CD4-positive, alpha-beta T cell treated with Interleukin-1 beta for 1 hour (primary cell): Measurements from ENCODE around the gene ELAVL2.
"Not testable (repeated sequence)": the region's sequence is repeated elsewhere in the genome, so short reads cannot be mapped to it uniquely, and the experiment has no call there.

ENCODE experiments used
- DNase-seq, 2 donors: peaks; one replicate each; pipeline ENCODE4 v3.0.0-alpha.2; 2020 to 2022

ELAVL2 gene

GRCh38 chr9:23769307-23769935, 56.6 kb downstream of the ELAVL2 start:
- DNase-seq: no peak

GRCh38 chr9:23768861-23769260, 57.2 kb downstream of the ELAVL2 start:
- DNase-seq: no peak

GRCh38 chr9:23766613-23767012, 59.4 kb downstream of the ELAVL2 start:
- DNase-seq: no peak

GRCh38 chr9:23765561-23765960, 60.5 kb downstream of the ELAVL2 start:
- DNase-seq: no peak

GRCh38 chr9:23764219-23764618, 61.8 kb downstream of the ELAVL2 start:
- DNase-seq: no peak

- DNase-seq: no peak
These were observed 71.5 kb downstream of the ELAVL2 start for GRCh38 chr9:23754551-23754950.

- no peak for DNase-seq
These were observed 73.2 kb downstream of the ELAVL2 start for GRCh38 chr9:23752859-23753258.

- no peak for DNase-seq
These were observed 74.4 kb downstream of the ELAVL2 start for GRCh38 chr9:23751633-23752032.

GRCh38 chr9:23750808-23751207, 75.2 kb downstream of the ELAVL2 start:
- no peak for DNase-seq

- DNase-seq: no peak
These were observed 78.7 kb downstream of the ELAVL2 start for GRCh38 chr9:23747088-23748075.

- DNase-seq: no peak
These were observed 79.7 kb downstream of the ELAVL2 start for GRCh38 chr9:23746317-23746716.

GRCh38 chr9:23743036-23743435, 83.0 kb downstream of the ELAVL2 start:
- no peak for DNase-seq

- no peak for DNase-seq
These were observed 84.7 kb downstream of the ELAVL2 start for GRCh38 chr9:23741351-23741750.

GRCh38 chr9:23740531-23740930, 85.5 kb downstream of the ELAVL2 start:
- no peak for DNase-seq

GRCh38 chr9:23739753-23740152, 86.3 kb downstream of the ELAVL2 start:
- DNase-seq: no peak

GRCh38 chr9:23736293-23736692, 89.7 kb downstream of the ELAVL2 start:
- no peak for DNase-seq

- no peak for DNase-seq
These were observed 92.5 kb downstream of the ELAVL2 start for GRCh38 chr9:23733495-23734078.

GRCh38 chr9:23731353-23731752, 94.7 kb downstream of the ELAVL2 start:
- DNase-seq: no peak

- no peak for DNase-seq
These were observed 95.7 kb downstream of the ELAVL2 start for GRCh38 chr9:23730364-23730763.

GRCh38 chr9:23728736-23729135, 97.3 kb downstream of the ELAVL2 start:
- no peak for DNase-seq

GRCh38 chr9:23725279-23725946, 100.6 kb downstream of the ELAVL2 start:
- no peak for DNase-seq

GRCh38 chr9:23723672-23724071, 102.4 kb downstream of the ELAVL2 start:
- no peak for DNase-seq

GRCh38 chr9:23723048-23723447, 103.0 kb downstream of the ELAVL2 start:
- DNase-seq: not testable (repeated sequence)
